ENCODE measurements around the gene DZIP1. TPM values are rescaled to one million over a fixed set of nuclear protein-coding genes. Genes with fewer than 3 reads are reported as not detected.

The DZIP1 gene
- total and polyA plus RNA-seq, 2 of the 8 experiments (the other 6 are each of a cell fraction or from before 2014, with no cell fraction given): 7.6 to 24.6 TPM

- Histone ChIP-seq H3K36me3 (ENCODE audit: control insufficient read depth in 2 of 4, insufficient read depth in 4 of 4, low read length in 3 of 4) (peaks cover 0 to 4% (median 2%) of the 10 kb centered on the region in 4 experiments; a peak in 2 of 8 replicates), H2BK12ac (ENCODE audit: low read depth, low read length) (no peak overlapping the region), H4K20me1 (replicated peaks in 1 of 2; ENCODE audit: control insufficient read depth in 1 of 2, insufficient read depth in 2 of 2, low read length in 2 of 2) (peaks cover 0 to 3% of the 10 kb centered on the region in 2 experiments), H2BK20ac (ENCODE audit: low read length) (no peak overlapping the region), H2BK5ac (ENCODE audit: low read depth, low read length) (no peak overlapping the region), H2BK120ac (replicated peaks; ENCODE audit: low read depth, low read length) (no peak overlapping the region), H4K91ac (replicated peaks; ENCODE audit: insufficient read length, low read length) (no peak overlapping the region), H3K4me3 (ENCODE audit: extremely low read depth in 1 of 4, insufficient read depth in 2 of 4, low read depth in 3 of 4, low read length in 4 of 4) (no peak overlapping the region), H3K79me2 (ENCODE audit: control insufficient read depth in 1 of 2, insufficient read depth in 2 of 2, low read length in 2 of 2) (no peaks in the 10 kb centered on the region), H2AFZ (ENCODE audit: low read length) (no peak overlapping the region), H3K9ac (replicated peaks in 1 of 4; ENCODE audit: extremely low read depth in 1 of 4, low read depth in 3 of 4, low read length in 3 of 4) (no peak overlapping the region), H3K27me3 (replicated peaks in 1 of 4; ENCODE audit: control insufficient read depth in 3 of 4, extremely low read depth in 1 of 4, insufficient read depth in 3 of 4, low read length in 3 of 4) (no peaks in the 10 kb centered on the region), H3K79me1 (ENCODE audit: low read depth, low read length) (no peaks in the 10 kb centered on the region), H2BK15ac (ENCODE audit: low read length) (no peak overlapping the region), H4K5ac (ENCODE audit: insufficient read length, low read depth, low read length) (no peak overlapping the region), H3K18ac (ENCODE audit: extremely low read depth, low read length) (no peak overlapping the region), H3K4me1 (replicated peaks in 1 of 4; ENCODE audit: control insufficient read depth in 3 of 4, insufficient read depth in 4 of 4, low read length in 3 of 4) (no peaks in the 10 kb centered on the region), H2AK5ac (ENCODE audit: low read depth, low read length) (no peak overlapping the region), H3K23ac (ENCODE audit: insufficient read length) (no peak overlapping the region), H3K56ac (replicated peaks; ENCODE audit: insufficient read length, low read depth, low read length) (no peak overlapping the region), H3K9me3 (ENCODE audit: insufficient read depth in 2 of 2, low read depth in 1 of 2, low read length in 1 of 2) (no peaks in the 10 kb centered on the region), H3K23me2 (ENCODE audit: low read depth, low read length) (no peaks in the 10 kb centered on the region), H3K14ac (ENCODE audit: insufficient read length) (no peak overlapping the region), H3K4me2 (ENCODE audit: insufficient read depth in 1 of 2, low read depth in 2 of 2, low read length in 2 of 2) (no peak overlapping the region), H3K27ac (ENCODE audit: low read depth, low read length) (no peak overlapping the region), H4K8ac (ENCODE audit: extremely low read depth, insufficient read depth, low read length) (no peak overlapping the region), H3K4ac (replicated peaks; ENCODE audit: insufficient read length, low read depth, low read length) (no peak overlapping the region)
- POLR2A ChIA-PET (ENCODE audit: partially characterized antibody): no interaction called here
- CTCF ChIA-PET (ENCODE audit: partially characterized antibody): interaction anchor here (0.6 to 1.1 kb wide), 2 partner anchors 91 to 853 kb away, joined by 3 read pairs; no protein-coding TSS in a partner anchor
- 93% methylated on average over 5 of the region's 5 CpGs; no CpG with 5 or more reads in 1 of the 2 experiments for WGBS, 2 experiments (ENCODE audit: extremely low coverage in 1 of 2, insufficient coverage in 1 of 2, insufficient read length in 1 of 2, insufficient replicate concordance in 2 of 2, low coverage in 1 of 2, low lambda C conversion rate in 2 of 2, missing lambda C conversion rate in 1 of 2)
- no peak for DNase-seq (ENCODE audit: low read depth in 1 of 2, low spot score in 2 of 2)
- no peak for FAIRE-seq
- TF ChIP-seq CREB1 (IDR thresholded peaks at IDR 0.05): no peak
Observed at GRCh38 chr13:95570016-95570415, 74.5 kb downstream of the DZIP1 start.

Data from H1 (cell line).